Stimulated activated CD4-positive, alpha-beta T cell treated with anti-CD3 and anti-CD28 coated beads, Interleukin-1b, Interleukin-23, amount 100 ng/mL, for 24 hours (primary cell): ENCODE results near the gene RMI2.

Source experiments
- DNase-seq, 4 experiments: peaks; one replicate each; pipeline ENCODE4 v3.0.0-alpha.2; 2020; ENCODE audit warnings: low read depth in 4 of 4, low spot score in 1 of 4

The RMI2 gene

GRCh38 chr16:11309895-11310633 lies 35.2 kb upstream of the RMI2 start:
- no peak for DNase-seq

GRCh38 chr16:11310634-11310977 lies 34.7 kb upstream of the RMI2 start:
- DNase-seq: no peak

GRCh38 chr16:11310997-11311561 lies 34.2 kb upstream of the RMI2 start:
- DNase-seq: no peak

DNA sequence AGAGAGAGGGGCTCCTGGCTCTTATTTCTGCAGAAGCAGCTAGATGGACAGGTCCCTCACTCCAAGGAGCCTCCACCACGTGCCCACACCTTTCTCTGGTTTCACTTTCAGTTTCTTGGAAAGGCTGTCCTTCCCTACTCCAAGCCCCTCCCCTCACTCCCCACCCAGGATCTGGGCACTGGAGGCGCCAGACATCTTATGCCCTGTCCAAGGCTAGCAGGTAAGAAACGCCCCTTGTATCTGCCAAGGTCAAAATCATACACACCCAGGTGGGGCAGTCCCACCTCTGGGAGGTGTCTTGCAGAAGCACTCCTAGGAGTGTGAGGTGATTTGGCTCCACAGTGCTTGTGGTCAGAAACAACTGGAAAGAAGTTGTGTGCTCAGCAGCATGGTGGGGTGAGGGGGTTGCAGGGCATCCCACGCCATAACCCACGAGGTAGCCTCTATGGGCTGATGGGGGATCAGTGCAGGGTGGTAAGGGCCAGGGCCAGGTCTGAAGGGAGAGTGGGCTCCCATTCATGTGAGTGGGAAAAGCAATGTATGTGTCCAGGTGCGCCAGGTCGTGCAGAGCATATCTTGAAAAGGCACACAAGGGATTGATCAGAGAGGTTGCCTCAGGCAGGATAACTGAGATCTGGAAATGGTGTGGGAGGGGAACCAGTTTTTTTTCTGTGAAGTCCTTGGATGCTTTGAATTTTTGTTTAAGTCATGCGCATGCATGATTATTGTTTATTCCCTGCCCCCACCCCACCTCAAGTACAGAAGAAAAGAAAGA lies 32.4 kb upstream of the RMI2 start:
- no peak for DNase-seq

- no peak for DNase-seq
Observed at GRCh38 chr16:11313493-11314308, 31.6 kb upstream of the RMI2 start.

GRCh38 chr16:11314309-11314894 lies 30.9 kb upstream of the RMI2 start:
- DNase-seq: no peak

GRCh38 chr16:11315510-11315909 lies 29.7 kb upstream of the RMI2 start:
- DNase-seq: no peak

- DNase-seq: no peak
Observed at GRCh38 chr16:11316331-11317015, 28.8 kb upstream of the RMI2 start.

GRCh38 chr16:11318817-11319216 lies 26.4 kb upstream of the RMI2 start:
- DNase-seq: no peak

DNA sequence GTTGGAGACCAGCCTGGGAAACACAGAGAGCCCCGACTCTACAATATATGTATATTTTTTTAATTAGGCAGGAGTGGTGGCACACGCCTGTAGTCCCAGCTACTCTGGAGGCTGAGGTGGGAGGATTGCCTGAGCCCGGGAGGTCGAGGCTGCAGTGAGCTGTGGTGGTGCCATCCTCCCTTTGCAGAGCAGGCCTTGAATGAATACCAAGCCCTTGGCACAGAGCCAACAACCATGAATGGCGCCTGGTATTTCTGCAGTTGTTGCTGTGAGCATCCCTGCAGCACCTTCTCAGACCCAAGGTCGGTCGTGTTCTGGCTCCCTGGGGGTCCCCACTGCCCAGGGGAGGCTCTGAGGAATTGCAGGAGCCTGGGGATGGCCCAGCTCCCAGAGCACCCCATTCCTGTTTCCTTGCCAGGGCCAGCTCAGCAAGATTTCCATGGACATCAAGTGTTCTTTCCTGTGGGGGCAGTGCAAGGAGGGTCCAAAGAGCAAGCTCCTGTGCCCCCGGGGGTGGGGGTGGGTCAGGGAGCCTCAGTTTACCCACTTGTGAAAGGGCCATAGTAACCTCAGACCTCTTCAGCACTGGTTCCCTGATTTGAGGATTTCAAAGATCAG lies 25.6 kb upstream of the RMI2 start:
- DNase-seq: no peak

DNA sequence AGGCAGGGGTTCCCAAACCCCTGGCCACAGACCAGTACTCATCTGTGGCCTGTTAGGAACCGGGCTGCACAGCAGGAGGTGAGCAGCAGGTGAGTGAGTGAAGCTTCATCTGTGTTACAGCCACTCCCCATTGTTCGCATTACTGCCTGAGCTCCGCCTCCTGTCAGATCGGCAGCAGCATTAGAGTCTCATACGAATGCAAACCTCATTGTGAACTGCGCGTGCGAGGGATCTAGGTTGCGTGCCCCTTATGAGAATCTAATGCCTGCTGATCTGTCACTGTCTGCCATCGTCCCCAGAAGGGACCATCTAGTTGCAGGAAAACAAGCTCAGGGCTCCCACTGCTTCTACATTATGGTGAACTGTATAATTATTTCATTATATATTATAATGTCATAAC lies 25.1 kb upstream of the RMI2 start:
- no peak for DNase-seq

DNA sequence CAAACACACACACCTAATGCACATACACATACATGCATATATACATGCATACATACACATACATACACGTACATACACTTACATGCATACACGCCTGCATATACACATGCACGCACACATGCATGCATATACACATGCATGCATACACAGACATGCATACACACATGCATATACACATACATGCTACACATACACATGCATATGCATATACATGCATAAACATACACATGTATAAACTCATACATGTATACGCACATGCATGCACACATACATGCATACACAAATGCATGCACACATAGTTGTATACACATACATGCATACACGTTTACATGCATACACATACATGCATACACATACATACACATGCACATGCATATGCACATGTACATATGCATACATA lies 23.6 kb upstream of the RMI2 start:
- DNase-seq: no peak

- no peak for DNase-seq
Observed at GRCh38 chr16:11322823-11323222, 22.4 kb upstream of the RMI2 start.

GRCh38 chr16:11323551-11324336 lies 21.5 kb upstream of the RMI2 start:
- DNase-seq: no peak

- DNase-seq: no peak
Observed at GRCh38 chr16:11325404-11326083, 19.7 kb upstream of the RMI2 start.

- no peak for DNase-seq
Observed at GRCh38 chr16:11326084-11326736, 19.0 kb upstream of the RMI2 start.

GRCh38 chr16:11326737-11327276 lies 18.5 kb upstream of the RMI2 start:
- DNase-seq: no peak
